Liver (tissue), 9 donors: ENCODE measurements around the gene IQCC. TPM values are rescaled to one million over a fixed set of nuclear protein-coding genes. Genes with fewer than 3 reads are reported as not detected.

Experiments used
- DNase-seq: peaks from one replicate; pipeline ENCODE4 v3.0.0-alpha.2; 2017; ENCODE audit warnings: low spot score
- H3K27ac ChIP-seq, 2 donors: one replicate each; pipeline ENCODE4 v1.7.0; 2013; ENCODE audit warnings: inconsistent platforms in 2 of 2, low read length in 2 of 2, control low read depth in 1 of 2, low read depth in 1 of 2, mild to moderate bottlenecking in 1 of 2
- H3K27me3 ChIP-seq, 4 donors: one replicate each; pipeline versions ENCODE4 v1.6.1 to v1.7.0; 2013; ENCODE audit warnings: low read length in 3 of 4, inconsistent platforms in 1 of 4, mild to moderate bottlenecking in 1 of 4, moderate library complexity in 1 of 4; ENCODE audit not compliant: control insufficient read depth in 4 of 4, insufficient read depth in 4 of 4
- H3K36me3 ChIP-seq, 4 donors: one replicate each; pipeline versions ENCODE4 v1.6.1 to v1.7.0; 2013; ENCODE audit warnings: low read length in 3 of 4, mild to moderate bottlenecking in 3 of 4, low read depth in 1 of 4, moderate library complexity in 1 of 4; ENCODE audit not compliant: control insufficient read depth in 4 of 4, insufficient read depth in 3 of 4
- H3K4me1 ChIP-seq, 4 donors: one replicate each; pipeline versions ENCODE4 v1.6.1 to v1.7.0; 2013; ENCODE audit warnings: low read length in 3 of 4, mild to moderate bottlenecking in 3 of 4, moderate library complexity in 1 of 4; ENCODE audit not compliant: control insufficient read depth in 4 of 4, insufficient read depth in 4 of 4
- H3K4me3 ChIP-seq, 3 donors: one replicate each; pipeline versions ENCODE4 v1.6.1 to v1.7.0; 2013; ENCODE audit warnings: low read length in 3 of 3, control low read depth in 1 of 3, low read depth in 1 of 3, mild to moderate bottlenecking in 1 of 3
- H3K9ac ChIP-seq, 2 donors: one replicate each; pipeline ENCODE4 v1.7.0; 2013; ENCODE audit warnings: low read length in 2 of 2, mild to moderate bottlenecking in 2 of 2, moderate library complexity in 2 of 2, control low read depth in 1 of 2, low read depth in 1 of 2
- H3K9me3 ChIP-seq, 4 donors: one replicate each; pipeline versions ENCODE4 v1.6.1 to v1.7.0; 2013; ENCODE audit warnings: low read length in 3 of 4; ENCODE audit not compliant: control insufficient read depth in 4 of 4
- CTCF ChIP-seq: fragments of 150-350 bp; IDR thresholded peaks from 2 replicates; pipeline ENCODE4 v1.5.1; 2017; ENCODE audit warnings: improper control_type of control experiment, low read depth, low read length; ENCODE audit not compliant: missing input control
- EGR1 ChIP-seq, 2 donors: IDR thresholded peaks; 2 replicates each; pipeline ENCODE4 v1.6.1; 2016 to 2018; ENCODE audit warnings: antibody characterized with exemption in 2 of 2, low read depth in 2 of 2
- FOXA1 ChIP-seq: IDR thresholded peaks from 2 replicates; pipeline ENCODE4 v1.6.1; 2016; ENCODE audit warnings: antibody characterized with exemption
- FOXA2 ChIP-seq: IDR thresholded peaks from 2 replicates; pipeline ENCODE4 v1.6.1; 2016; ENCODE audit warnings: antibody characterized with exemption
- GABPA ChIP-seq, 2 donors: IDR thresholded peaks in 1 of 2; conservative IDR thresholded peaks in 1 of 2; 2 replicates each; pipeline ENCODE4 v1.6.1; 2016; ENCODE audit warnings: antibody characterized with exemption in 2 of 2, mild to moderate bottlenecking in 1 of 2, moderate library complexity in 1 of 2
- HNF4A ChIP-seq, 2 donors: conservative IDR thresholded peaks; 2 replicates each; pipeline ENCODE4 v1.6.1; 2016; ENCODE audit warnings: antibody characterized with exemption in 2 of 2, mild to moderate bottlenecking in 2 of 2
- HNF4G ChIP-seq: IDR thresholded peaks from 2 replicates; pipeline ENCODE4 v1.6.1; 2016; ENCODE audit warnings: antibody characterized with exemption
- JUND ChIP-seq, 2 donors: IDR thresholded peaks; 2 replicates each; pipeline ENCODE4 v1.6.1; 2016; ENCODE audit warnings: antibody characterized with exemption in 2 of 2
- MAX ChIP-seq: IDR thresholded peaks from 2 replicates; pipeline ENCODE4 v1.6.1; 2016; ENCODE audit warnings: antibody characterized with exemption
- NR2F2 ChIP-seq: IDR thresholded peaks from 2 replicates; pipeline ENCODE4 v1.6.1; 2016; ENCODE audit warnings: antibody characterized with exemption
- RAD21 ChIP-seq, 2 donors: IDR thresholded peaks; 2 replicates each; pipeline ENCODE4 v1.6.1; 2016; ENCODE audit warnings: antibody characterized with exemption in 2 of 2, mild to moderate bottlenecking in 2 of 2
- REST ChIP-seq: IDR thresholded peaks from 2 replicates; pipeline ENCODE4 v1.6.1; 2016; ENCODE audit warnings: antibody characterized with exemption, mild to moderate bottlenecking
- RXRA ChIP-seq, 2 donors: IDR thresholded peaks; 2 replicates each; pipeline ENCODE4 v1.6.1; 2017 to 2018; ENCODE audit warnings: antibody characterized with exemption in 2 of 2, mild to moderate bottlenecking in 1 of 2
- SP1 ChIP-seq: IDR thresholded peaks from 2 replicates; pipeline ENCODE4 v1.6.1; 2018; ENCODE audit warnings: antibody characterized with exemption, mild to moderate bottlenecking
- TAF1 ChIP-seq: conservative IDR thresholded peaks from 2 replicates; pipeline ENCODE4 v1.6.1; 2016; ENCODE audit warnings: antibody characterized with exemption, mild to moderate bottlenecking
- YY1 ChIP-seq: IDR thresholded peaks from 2 replicates; pipeline ENCODE4 v1.6.1; 2016; ENCODE audit warnings: antibody characterized with exemption, mild to moderate bottlenecking
- ZBTB33 ChIP-seq: IDR thresholded peaks from 2 replicates; pipeline ENCODE4 v1.6.1; 2016; ENCODE audit warnings: antibody characterized with exemption
- WGBS: extraction: QIAGEN DNeasy Blood & Tissue Kit; methylation state at CpG from one replicate; pipeline ENCODE4 v1.1.7; 2013; 5-methylcytosine and 5-hydroxymethylcytosine counted together
- polyA plus RNA-seq, 2 donors: library from polyadenylated mRNA; stranded (reverse) in 1 of 2; unstranded in 1 of 2; fragments of 200-250 nt in 1 of 2; fragments of >200 nt in 1 of 2; fragmentation: Nextera tagmentation in 1 of 2; extraction: Ambion mirVana in 1 of 2; gene quantifications; one replicate each; pipeline versions ENCODE4 v1.2.1 to v1.2.3, GENCODE V29; 2013 to 2015
- total RNA-seq, 2 donors: library from RNA; depleted of rRNA; stranded (reverse); fragments of >200 nt; gene quantifications; one replicate each; pipeline ENCODE4 v1.2.3, GENCODE V29; 2014
- TF ChIP-seq, protein P1 (sequence below): IDR thresholded peaks from 2 replicates; pipeline ENCODE4 v1.6.1; 2016; ENCODE audit warnings: antibody characterized with exemption
- donor health status: healthy.
- donor health status: healthy.
- donor health status: healthy.
- donor health status: healthy.
- donor health status: healthy.

IQCC gene
- total and polyA plus RNA-seq, 4 donors: 0.42 to 2.3 (median 0.61) TPM

- Histone ChIP-seq H3K36me3 (peaks cover 4 to 21% (median 19%) of the 10 kb centered on the region in 4 donors), H3K4me1 (peaks cover 16 to 49% (median 36%) of the 10 kb centered on the region in 4 donors), H3K27ac (no peak overlapping the region), H3K9ac (no peak overlapping the region), H3K4me3 (no peak overlapping the region), H3K27me3 (no peaks in the 10 kb centered on the region), H3K9me3 (no peaks in the 10 kb centered on the region)
- TF ChIP-seq, protein P1, sequence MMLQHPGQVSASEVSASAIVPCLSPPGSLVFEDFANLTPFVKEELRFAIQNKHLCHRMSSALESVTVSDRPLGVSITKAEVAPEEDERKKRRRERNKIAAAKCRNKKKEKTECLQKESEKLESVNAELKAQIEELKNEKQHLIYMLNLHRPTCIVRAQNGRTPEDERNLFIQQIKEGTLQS: no peak
- TF ChIP-seq EGR1 (IDR thresholded peaks at IDR 0.05; ENCODE audit: low read depth in 2 of 2) (no peak), CTCF (no peak), FOXA1 (no peak)
- 83% methylated on average over 5 of the region's 5 CpGs for WGBS
- DNase-seq: no peak
Measured at GRCh38 chr1:32181563-32181962, 23.9 kb upstream of the IQCC start.

DNA sequence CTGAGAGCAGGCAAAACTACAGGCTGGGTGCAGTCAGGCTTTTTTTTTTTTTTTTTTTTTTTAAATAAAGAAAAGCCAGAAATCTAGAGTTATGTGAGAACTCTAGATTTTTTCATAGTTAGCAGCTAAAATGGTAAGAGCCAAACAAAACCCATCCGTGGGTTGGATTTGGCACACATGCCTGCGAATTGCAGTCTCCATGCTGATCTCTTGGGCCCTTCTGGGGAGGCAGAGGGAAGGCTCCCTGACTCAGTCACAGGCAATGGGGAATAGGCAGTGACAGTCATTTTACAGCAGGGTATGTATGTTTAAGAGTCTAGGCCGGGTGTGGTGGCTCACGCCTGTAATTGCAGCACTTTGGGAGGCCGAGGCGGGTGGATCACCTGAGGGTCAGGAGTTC lies 23.4 kb upstream of the IQCC start:
- Histone ChIP-seq H3K27me3 (no peaks in the 10 kb centered on the region), H3K4me3 (no peak overlapping the region), H3K9me3 (no peaks in the 10 kb centered on the region), H3K4me1 (peaks cover 16 to 45% (median 33%) of the 10 kb centered on the region in 4 donors), H3K36me3 (peaks cover 4 to 23% (median 21%) of the 10 kb centered on the region in 4 donors), H3K27ac (no peak overlapping the region), H3K9ac (no peak overlapping the region)
- no peak for TF ChIP-seq EGR1 (IDR thresholded peaks at IDR 0.05; ENCODE audit: low read depth in 2 of 2)
- no peak for TF ChIP-seq TAF1
- TF ChIP-seq ZBTB33: no peak
- TF ChIP-seq RXRA (IDR thresholded peaks at IDR 0.05): no peak
- TF ChIP-seq GABPA (IDR thresholded peaks at IDR 0.05 in 1 of 2, conservative IDR thresholded peaks at IDR 0.05 in 1 of 2): no peak
- no peak for TF ChIP-seq HNF4A (conservative IDR thresholded peaks at IDR 0.05)
- TF ChIP-seq YY1: no peak
- no peak for TF ChIP-seq FOXA2
- TF ChIP-seq, protein P1: no peak
- no peak for TF ChIP-seq REST
- TF ChIP-seq MAX: no peak
- TF ChIP-seq RAD21 (IDR thresholded peaks at IDR 0.05): no peak
- no peak for TF ChIP-seq SP1
- no peak for TF ChIP-seq HNF4G
- TF ChIP-seq FOXA1: no peak
- TF ChIP-seq NR2F2: no peak
- no peak for TF ChIP-seq JUND (IDR thresholded peaks at IDR 0.05)
- TF ChIP-seq CTCF: no peak
- DNase-seq: no peak
- 89% methylated on average over 6 of the region's 6 CpGs for WGBS
